SK-N-SH (cell line): ENCODE data around the gene UGT1A3.

Experiments
- CTCF ChIP-seq: fragments of 200-600 bp; sonication (generic); IDR thresholded peaks from 2 replicates; pipeline ENCODE4 v1.6.1; 2017; ENCODE audit warnings: antibody characterized with exemption, mild to moderate bottlenecking, moderate library complexity
- GABPA ChIP-seq: IDR thresholded peaks from 2 replicates; pipeline ENCODE4 v1.4.0; 2012; ENCODE audit warnings: low read depth, mild to moderate bottlenecking
- JUND ChIP-seq: IDR thresholded peaks from 2 replicates; pipeline ENCODE4 v1.4.0; 2012
- RXRA ChIP-seq: IDR thresholded peaks from 2 replicates; pipeline ENCODE4 v1.4.0; 2012; ENCODE audit warnings: low read depth, mild to moderate bottlenecking, borderline replicate concordance

GRCh38 chr2:233821709-233822100 lies 92.9 kb downstream of the UGT1A3 start:
- TF ChIP-seq RXRA (no peak), JUND (no peak), CTCF (no peak), GABPA (no peak)
